Mesenchymal stem cell (in vitro differentiated cells and primary cell): Measurements from ENCODE around the gene NCS1.

Source experiments
- DNase-seq: peaks from one replicate; pipeline ENCODE4 v3.0.0-alpha.2; 2013
- H2AFZ ChIP-seq: one replicate; pipeline ENCODE4 v1.6.1; 2013; ENCODE audit warnings: low read depth, mild to moderate bottlenecking, control low read depth, inconsistent platforms, low read length, moderate library complexity
- H2AK5ac ChIP-seq: 2 replicates; pipeline ENCODE4 v1.6.1; 2013; ENCODE audit warnings: low read length, moderate library complexity, mild to moderate bottlenecking, inconsistent platforms; ENCODE audit not compliant: severe bottlenecking
- H2BK120ac ChIP-seq: one replicate; pipeline ENCODE4 v1.6.1; 2013; ENCODE audit warnings: low read depth, mild to moderate bottlenecking, inconsistent platforms, low read length, moderate library complexity
- H2BK12ac ChIP-seq, 2 experiments: one replicate each; pipeline ENCODE4 v1.6.1; 2013; ENCODE audit warnings: inconsistent platforms in 2 of 2, low read length in 2 of 2, mild to moderate bottlenecking in 2 of 2, moderate library complexity in 2 of 2, control low read depth in 1 of 2
- H2BK15ac ChIP-seq: one replicate; pipeline ENCODE4 v1.6.1; 2013; ENCODE audit warnings: mild to moderate bottlenecking, low read depth, inconsistent platforms; ENCODE audit not compliant: poor library complexity, severe bottlenecking
- H2BK5ac ChIP-seq: 2 replicates; pipeline ENCODE4 v1.6.1; 2013; ENCODE audit warnings: low read depth, mild to moderate bottlenecking, low read length, control low read depth, inconsistent platforms; ENCODE audit not compliant: poor library complexity, severe bottlenecking
- H3K14ac ChIP-seq, 2 experiments: one replicate each; pipeline ENCODE4 v1.6.1; 2013; ENCODE audit warnings: inconsistent platforms in 2 of 2, low read length in 2 of 2, control low read depth in 1 of 2, mild to moderate bottlenecking in 1 of 2, moderate library complexity in 1 of 2
- H3K18ac ChIP-seq, 2 experiments: one replicate each; pipeline ENCODE4 v1.6.1; 2013; ENCODE audit warnings: inconsistent platforms in 2 of 2, low read length in 2 of 2, control low read depth in 1 of 2, low read depth in 1 of 2, mild to moderate bottlenecking in 1 of 2
- H3K23ac ChIP-seq, 2 experiments: one replicate each; pipeline ENCODE4 v1.6.1; 2013; ENCODE audit warnings: inconsistent platforms in 2 of 2, low read length in 2 of 2, mild to moderate bottlenecking in 2 of 2, moderate library complexity in 2 of 2, control low read depth in 1 of 2
- H3K27ac ChIP-seq: 2 replicates; pipeline ENCODE4 v1.5.1; 2013; ENCODE audit warnings: mild to moderate bottlenecking, moderate library complexity, low read length, control low read depth, inconsistent platforms; ENCODE audit not compliant: poor library complexity, severe bottlenecking
- H3K27me3 ChIP-seq, 2 experiments: 2 replicates each; pipeline versions ENCODE4 v1.6.1 to v1.7.0; 2013; ENCODE audit warnings: low read length in 2 of 2, mild to moderate bottlenecking in 2 of 2, moderate library complexity in 2 of 2, control low read depth in 1 of 2, inconsistent platforms in 1 of 2; ENCODE audit not compliant: control insufficient read depth in 1 of 2, insufficient read depth in 1 of 2
- H3K36me3 ChIP-seq, 2 experiments: 2 replicates each; pipeline versions ENCODE4 v1.6.1 to v1.7.0; 2013; ENCODE audit warnings: low read length in 2 of 2, control low read depth in 1 of 2, inconsistent platforms in 1 of 2, low read depth in 1 of 2, mild to moderate bottlenecking in 1 of 2; ENCODE audit not compliant: insufficient read depth in 2 of 2, control insufficient read depth in 1 of 2
- H3K4ac ChIP-seq, 2 experiments: one replicate each; pipeline ENCODE4 v1.6.1; 2013; ENCODE audit warnings: inconsistent platforms in 2 of 2, low read length in 2 of 2, mild to moderate bottlenecking in 2 of 2, moderate library complexity in 2 of 2, control low read depth in 1 of 2, low read depth in 1 of 2
- H3K4me1 ChIP-seq: 2 replicates; pipeline ENCODE4 v1.6.1; 2013; ENCODE audit warnings: low read depth, low read length, control low read depth; ENCODE audit not compliant: control insufficient read depth, insufficient read depth
- H3K4me2 ChIP-seq: 2 replicates; pipeline ENCODE4 v1.6.1; 2013; ENCODE audit warnings: low read length, mild to moderate bottlenecking, inconsistent platforms; ENCODE audit not compliant: poor library complexity, severe bottlenecking
- H3K4me3 ChIP-seq, 2 experiments: 2 replicates each; pipeline versions ENCODE4 v1.5.1 to v1.7.0; 2013; ENCODE audit warnings: low read length in 2 of 2, mild to moderate bottlenecking in 2 of 2, control low read depth in 1 of 2, low read depth in 1 of 2; ENCODE audit not compliant: insufficient read depth in 1 of 2
- H3K79me1 ChIP-seq: replicated peaks from 2 replicates; pipeline ENCODE4 v1.6.1; 2013; ENCODE audit warnings: mild to moderate bottlenecking, control low read depth, low read length, inconsistent platforms; ENCODE audit not compliant: poor library complexity, severe bottlenecking
- H3K9ac ChIP-seq: 2 replicates; pipeline ENCODE4 v1.7.0; 2013; ENCODE audit warnings: mild to moderate bottlenecking, low read length, moderate library complexity
- H3K9me3 ChIP-seq: 2 replicates; pipeline ENCODE4 v1.7.0; 2013; ENCODE audit warnings: mild to moderate bottlenecking, low read length; ENCODE audit not compliant: control insufficient read depth
- H4K8ac ChIP-seq: one replicate; pipeline ENCODE4 v1.6.1; 2013; ENCODE audit warnings: inconsistent platforms, mild to moderate bottlenecking, low read length, moderate library complexity
- H4K91ac ChIP-seq: one replicate; pipeline ENCODE4 v1.6.1; 2013; ENCODE audit warnings: mild to moderate bottlenecking, low read length, inconsistent platforms
- WGBS: methylation state at CpG from one replicate; pipeline ENCODE4 v1.1.7; 2013; ENCODE audit warnings: mixed read lengths; 5-methylcytosine and 5-hydroxymethylcytosine counted together

NCS1 gene

DNA sequence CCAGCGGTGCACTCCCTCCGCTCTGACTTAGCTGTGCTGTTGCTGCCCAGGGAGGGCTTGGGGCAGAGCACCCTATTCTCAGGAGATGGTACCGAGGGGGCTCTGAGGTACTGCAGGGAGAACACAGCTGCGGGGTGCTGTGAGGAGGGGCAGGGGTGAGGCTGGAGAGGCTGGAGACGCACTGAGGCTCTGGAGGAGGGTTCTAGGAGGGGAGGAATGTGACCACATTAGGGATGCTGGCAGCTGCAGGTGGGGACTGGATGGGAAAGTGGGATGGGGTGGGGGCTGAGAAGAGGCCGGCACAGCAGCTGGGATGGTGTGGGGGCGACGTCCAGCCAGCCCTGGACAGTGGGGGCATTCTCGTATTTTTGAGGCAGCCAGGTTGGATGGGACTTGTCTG is 20.9 kb downstream of the NCS1 start:
- H2BK15ac ChIP-seq, result peak overlapping the region; percentile 30
- peaks cover 69% of the 10 kb centered on the region for H3K4me1 ChIP-seq
- no peak for DNase-seq
- H3K4ac ChIP-seq, result peak overlapping the region in 1 of 2 experiments; percentile 57
- no peak overlapping the region for H3K4me2 ChIP-seq
- no peak overlapping the region for H2BK5ac ChIP-seq
- H3K14ac ChIP-seq, result no peak overlapping the region
- peak overlapping the region; percentile 23 to 44 for H3K18ac ChIP-seq
- peaks cover 23% of the 10 kb centered on the region for H3K79me1 ChIP-seq
- no peak overlapping the region for H3K27ac ChIP-seq
- H2BK120ac ChIP-seq, result no peak overlapping the region
- no peak overlapping the region for H3K9ac ChIP-seq
- peaks cover 0 to 18% of the 10 kb centered on the region in 2 experiments for H3K36me3 ChIP-seq
- peak overlapping the region; percentile 55 for H4K8ac ChIP-seq
- H3K27me3 ChIP-seq, result no peaks in the 10 kb centered on the region
- H3K9me3 ChIP-seq, result no peaks in the 10 kb centered on the region
- H3K23ac ChIP-seq, result no peak overlapping the region
- no peak overlapping the region for H2BK12ac ChIP-seq
- H2AFZ ChIP-seq, result no peak overlapping the region
- H4K91ac ChIP-seq, result peak overlapping the region; percentile 82
- no peak overlapping the region for H3K4me3 ChIP-seq
- H2AK5ac ChIP-seq, result no peak overlapping the region
- WGBS, result 84% methylated on average over 9 of the region's 9 CpGs

DNA sequence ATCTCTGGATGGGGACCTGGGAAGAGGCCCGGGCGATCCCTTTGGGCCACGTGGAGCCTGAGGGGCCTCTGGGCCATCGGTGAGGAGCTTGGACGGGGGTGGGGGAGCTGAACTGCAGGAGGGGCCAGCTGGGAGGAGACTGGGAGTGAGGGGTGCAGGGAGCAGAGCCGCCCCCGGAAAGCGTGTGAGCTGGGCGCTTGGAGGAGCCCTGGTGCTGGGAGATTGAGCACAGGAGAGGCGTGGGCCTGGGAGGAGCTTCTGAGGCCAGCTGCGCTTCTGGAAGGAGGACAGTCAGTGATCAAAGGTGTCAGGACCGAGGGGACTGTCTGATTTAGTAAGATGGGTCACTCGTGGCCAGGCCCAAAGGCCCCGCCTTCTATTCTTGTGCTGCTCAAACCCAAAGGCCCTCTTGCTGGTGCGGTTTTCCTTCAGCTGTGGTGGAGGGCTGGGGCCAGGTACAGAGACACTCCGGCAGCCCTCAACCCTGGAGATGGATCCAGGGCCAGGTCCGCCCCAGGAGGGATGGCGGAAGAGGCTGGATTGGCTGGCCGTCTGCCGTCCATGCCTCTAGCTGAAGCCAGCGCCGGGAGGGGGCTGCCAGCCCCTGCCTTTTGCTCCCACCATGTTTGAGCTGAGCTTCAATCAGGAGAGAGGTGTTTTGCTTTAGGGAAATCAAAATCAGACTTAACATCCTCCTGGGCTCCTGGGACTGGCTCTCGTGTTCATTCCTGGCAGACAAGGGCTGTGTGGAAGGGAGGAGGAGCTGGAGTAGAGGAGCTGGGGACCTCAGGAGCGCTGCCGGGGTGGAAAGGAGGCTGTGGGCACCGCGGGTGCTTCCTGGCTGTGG is 21.6 kb downstream of the NCS1 start:
- Histone ChIP-seq H3K18ac (peak overlapping the region; percentile 23 to 44), H3K79me1 (peaks cover 28% of the 10 kb centered on the region), H2BK120ac (no peak overlapping the region), H2AK5ac (peak overlapping the region; percentile 19), H3K14ac (peak overlapping the region in 1 of 2 experiments; percentile 44), H3K4me2 (no peak overlapping the region), H3K36me3 (peaks cover 0 to 20% of the 10 kb centered on the region in 2 experiments), H3K9ac (peak overlapping the region; percentile 38), H2AFZ (no peak overlapping the region), H3K4me1 (peaks cover 68% of the 10 kb centered on the region), H3K4ac (peak overlapping the region in 1 of 2 experiments; percentile 57), H2BK15ac (no peak overlapping the region), H2BK12ac (peak overlapping the region; percentile 0 to 76), H4K8ac (peak overlapping the region; percentile 55), H3K27me3 (no peaks in the 10 kb centered on the region), H3K9me3 (no peaks in the 10 kb centered on the region), H3K4me3 (no peak overlapping the region), H3K27ac (no peak overlapping the region), H4K91ac (peak overlapping the region; percentile 18), H2BK5ac (no peak overlapping the region), H3K23ac (no peak overlapping the region)
- WGBS, result 69% methylated on average over 27 of the region's 27 CpGs
- no peak for DNase-seq

DNA sequence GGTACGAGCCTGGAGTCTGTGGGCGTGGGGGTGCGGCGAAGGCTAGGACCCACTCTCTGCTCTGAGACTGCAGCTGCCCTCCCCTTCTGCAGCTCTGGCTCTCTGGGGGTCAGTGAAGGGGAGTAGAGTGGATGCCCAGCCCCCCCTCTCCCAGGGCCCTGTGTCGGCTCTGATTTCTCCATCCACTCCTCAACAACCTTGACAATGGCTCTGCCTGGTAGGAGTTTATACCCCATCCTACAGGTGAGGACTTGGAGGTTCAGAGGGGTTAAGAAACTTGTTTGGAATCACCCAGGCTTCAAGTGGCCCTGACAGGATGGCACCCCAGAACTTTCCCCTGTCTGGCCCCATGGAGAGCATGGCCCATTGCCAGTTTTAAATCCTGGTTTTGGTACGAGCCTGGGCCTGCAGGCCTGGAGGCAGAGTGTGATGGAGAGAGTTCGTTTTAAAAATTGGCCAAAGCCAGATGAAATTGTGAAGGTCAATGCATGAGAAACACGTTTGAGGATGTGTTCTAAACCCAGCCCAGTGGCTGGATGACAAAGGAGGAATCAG is 22.3 kb downstream of the NCS1 start:
- 90% methylated on average over 7 of the region's 8 CpGs for WGBS
- Histone ChIP-seq H3K14ac (peak overlapping the region in 1 of 2 experiments; percentile 44), H3K79me1 (peaks cover 29% of the 10 kb centered on the region), H3K9ac (no peak overlapping the region), H4K8ac (no peak overlapping the region), H3K36me3 (peaks cover 0 to 20% of the 10 kb centered on the region in 2 experiments), H2BK5ac (no peak overlapping the region), H3K4me3 (no peak overlapping the region), H2BK12ac (peak overlapping the region in 1 of 2 experiments; percentile 76), H2BK120ac (no peak overlapping the region), H2AFZ (no peak overlapping the region), H3K4ac (no peak overlapping the region), H3K18ac (peak overlapping the region in 1 of 2 experiments; percentile 41), H3K27me3 (no peaks in the 10 kb centered on the region), H3K9me3 (no peaks in the 10 kb centered on the region), H3K23ac (no peak overlapping the region), H3K27ac (no peak overlapping the region), H2BK15ac (no peak overlapping the region), H2AK5ac (peak overlapping the region; percentile 19), H4K91ac (no peak overlapping the region), H3K4me1 (peaks cover 69% of the 10 kb centered on the region), H3K4me2 (no peak overlapping the region)
- no peak for DNase-seq

DNA sequence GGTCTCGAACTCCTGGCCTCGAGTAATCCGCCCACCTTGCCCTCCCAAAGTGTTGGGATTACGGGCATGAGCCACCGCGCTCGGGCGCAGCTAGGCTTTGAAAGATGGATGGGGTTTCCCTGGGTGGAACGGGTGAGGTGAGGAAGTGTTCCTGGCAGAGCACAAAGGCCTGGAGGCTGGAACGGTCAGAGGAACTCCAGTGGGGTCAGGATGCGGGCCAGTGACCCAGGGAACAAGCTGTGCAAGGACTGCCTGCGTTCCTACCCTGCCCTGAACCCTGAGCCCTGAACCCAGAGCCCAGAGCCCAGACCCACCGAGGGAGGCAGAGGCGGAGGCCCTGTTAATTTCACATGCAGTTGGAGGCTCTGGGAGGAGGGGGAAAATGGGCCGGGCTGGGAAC is 23.4 kb downstream of the NCS1 start:
- Histone ChIP-seq H2BK15ac (no peak overlapping the region), H2AK5ac (no peak overlapping the region), H2BK5ac (no peak overlapping the region), H3K79me1 (peaks cover 31% of the 10 kb centered on the region), H3K9me3 (no peaks in the 10 kb centered on the region), H2BK120ac (no peak overlapping the region), H3K4ac (no peak overlapping the region), H3K4me2 (no peak overlapping the region), H3K4me3 (no peak overlapping the region), H3K4me1 (peaks cover 77% of the 10 kb centered on the region), H2AFZ (no peak overlapping the region), H4K91ac (no peak overlapping the region), H3K18ac (peak overlapping the region in 1 of 2 experiments; percentile 77), H2BK12ac (peak overlapping the region in 1 of 2 experiments; percentile 45), H3K36me3 (peaks cover 0 to 20% of the 10 kb centered on the region in 2 experiments), H3K9ac (no peak overlapping the region), H4K8ac (no peak overlapping the region), H3K27ac (no peak overlapping the region), H3K27me3 (no peaks in the 10 kb centered on the region), H3K23ac (no peak overlapping the region), H3K14ac (no peak overlapping the region)
- WGBS, result 92% methylated on average over 14 of the region's 15 CpGs
- DNase-seq, result no peak
